Measurements from ENCODE around the gene GMCL1.

GRCh38 chr2:69828938-69829255 is 563 bp upstream of the GMCL1 start:
- TF ChIP-seq CTCF (conservative IDR thresholded peaks at IDR 0.05) (no peak), ZFX (IDR thresholded peaks at IDR 0.05) (no peak)

Data from C4-2B (cell line).